HEK293T (cell line): ENCODE data around the gene CRTC2.

ENCODE experiments used
- SP1 ChIP-seq: fragments of 450-650 bp; IDR thresholded peaks from 2 replicates; pipeline ENCODE4 v1.6.1; 2017
- ZNF384 ChIP-seq: fragments of 450-650 bp; IDR thresholded peaks from 2 replicates; pipeline ENCODE4 v1.6.1; 2016

DNA sequence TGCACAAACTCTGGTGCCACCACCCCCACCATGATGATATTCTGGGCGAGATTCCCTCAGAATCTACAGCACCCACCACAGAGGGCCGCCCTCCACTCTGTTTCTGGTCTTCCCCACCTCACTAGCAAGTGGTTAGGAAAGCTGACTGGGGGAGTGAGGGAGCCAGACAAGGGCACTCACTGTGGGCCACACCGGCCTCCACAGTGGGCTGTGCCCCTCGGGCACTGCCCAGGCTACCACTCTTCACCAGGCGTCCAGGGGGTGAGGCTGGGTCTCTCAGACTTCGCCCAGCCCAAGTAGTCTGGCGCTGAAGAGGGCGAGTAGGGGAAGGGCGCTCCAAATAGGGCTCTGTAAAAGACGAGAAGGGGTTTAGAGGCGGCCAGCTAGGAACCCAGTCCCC is 24.5 kb downstream of the CRTC2 start:
- TF ChIP-seq SP1 (no peak), ZNF384 (no peak)
